ENCODE measurements around the gene CYBA. TPM values are rescaled to one million over a fixed set of nuclear protein-coding genes. Genes with fewer than 3 reads are reported as not detected.

Gene CYBA
- total and polyA plus RNA-seq, 10 of the 15 experiments (the other 5 are each of a cell fraction or from before 2014, with no cell fraction given), result 0.55 to 598 (median 258) TPM

GRCh38 chr16:88646345-88647034 is 4.4 kb downstream of the CYBA start:
- H3K9ac ChIP-seq (ENCODE audit: control insufficient read depth, insufficient read depth, low read length), result no peak overlapping the region
- BruUV-seq (replicated peaks), result no TSS peak
- in situ Hi-C loops (cut with MboI), result no loop called here
- peaks cover 2 to 4% of the 10 kb centered on the region in 2 experiments; a peak in 2 of 4 replicates for H3K36me3 ChIP-seq (ENCODE audit: control insufficient read depth in 2 of 2, insufficient read depth in 2 of 2, low read length in 1 of 2)
- no peak overlapping the region for H3K4me2 ChIP-seq (ENCODE audit: control insufficient read depth, insufficient read depth)
- FAIRE-seq (no peak), ATAC-seq (no peak), DNase-seq (ENCODE audit: low read depth, low spot score) (no peak)
- 85% methylated on average over 28 of the region's 28 CpGs for WGBS (ENCODE audit: insufficient coverage, insufficient replicate concordance, low lambda C conversion rate, missing lambda C conversion rate)
- intact Hi-C loops (cut with micrococcal nuclease; ENCODE audit: unreplicated experiment), result no loop called here
- H3K9me3 ChIP-seq (replicated peaks; ENCODE audit: control insufficient read depth, insufficient read depth, low read length), result no peaks in the 10 kb centered on the region
- peaks cover 7% of the 10 kb centered on the region; the same call in 1 of the 2 replicates for H4K20me1 ChIP-seq (ENCODE audit: control insufficient read depth, insufficient read depth)
- no peak overlapping the region for H3K4me3 ChIP-seq
- H3K27me3 ChIP-seq (replicated peaks in 1 of 2; ENCODE audit: control insufficient read depth in 2 of 2, insufficient read depth in 2 of 2, low read length in 1 of 2), result no peaks in the 10 kb centered on the region
- POLR2A ChIA-PET, result no interaction called here
- H3K27ac ChIP-seq (ENCODE audit: control insufficient read depth, insufficient read depth), result no peak overlapping the region
- RAD21 ChIA-PET (ENCODE audit: unreplicated experiment), result no interaction called here
- H2AFZ ChIP-seq (ENCODE audit: control insufficient read depth, low read depth, low read length), result no peak overlapping the region
- peaks cover 11% of the 10 kb centered on the region; the same call in 1 of the 2 replicates for H3K4me1 ChIP-seq (ENCODE audit: control insufficient read depth, insufficient read depth, low read length)
- CTCF ChIA-PET, result no interaction called here
- SMC1A ChIA-PET (ENCODE audit: uncharacterized antibody, unreplicated experiment), result no interaction called here
- TF ChIP-seq BCL3 (IDR thresholded peaks at IDR 0.05; ENCODE audit: borderline replicate concordance, insufficient read depth, low read depth, low read length, poor library complexity, severe bottlenecking) (no peak), ZNF592 (IDR thresholded peaks at IDR 0.05) (no peak), MEF2B (IDR thresholded peaks at IDR 0.05; ENCODE audit: partially characterized antibody, poor library complexity, severe bottlenecking) (peak; percentile 10), RELA (IDR thresholded peaks at IDR 0.05; ENCODE audit: borderline replicate concordance, partially characterized antibody) (no peak), LARP7 (IDR thresholded peaks at IDR 0.05) (no peak), SKIL (IDR thresholded peaks at IDR 0.05; ENCODE audit: low read depth, poor library complexity, severe bottlenecking) (no peak)
- H3K79me2 ChIP-seq (ENCODE audit: control insufficient read depth, insufficient read depth, low read length), result peaks cover 34% of the 10 kb centered on the region

All from GM12878 (cell line).